Measurements from ENCODE around the gene MAPK12. TPM values are rescaled to one million over a fixed set of nuclear protein-coding genes. Genes with fewer than 3 reads are reported as not detected.

Gene MAPK12
- total RNA-seq, 1 donor from 2014 or later = 88.5 TPM

- no peaks in the 10 kb centered on the region for H3K36me3 Mint-ChIP-seq (ENCODE audit: unreplicated experiment)
- H3K9me3 Mint-ChIP-seq (ENCODE audit: unreplicated experiment) = peaks cover 4% of the 10 kb centered on the region
- peaks cover 13% of the 10 kb centered on the region for H3K4me1 Mint-ChIP-seq (ENCODE audit: low read depth, unreplicated experiment)
- H3K27me3 Mint-ChIP-seq (ENCODE audit: unreplicated experiment) = peaks cover 6% of the 10 kb centered on the region
- no peak for DNase-seq
- TF ChIP-seq, protein P1, sequence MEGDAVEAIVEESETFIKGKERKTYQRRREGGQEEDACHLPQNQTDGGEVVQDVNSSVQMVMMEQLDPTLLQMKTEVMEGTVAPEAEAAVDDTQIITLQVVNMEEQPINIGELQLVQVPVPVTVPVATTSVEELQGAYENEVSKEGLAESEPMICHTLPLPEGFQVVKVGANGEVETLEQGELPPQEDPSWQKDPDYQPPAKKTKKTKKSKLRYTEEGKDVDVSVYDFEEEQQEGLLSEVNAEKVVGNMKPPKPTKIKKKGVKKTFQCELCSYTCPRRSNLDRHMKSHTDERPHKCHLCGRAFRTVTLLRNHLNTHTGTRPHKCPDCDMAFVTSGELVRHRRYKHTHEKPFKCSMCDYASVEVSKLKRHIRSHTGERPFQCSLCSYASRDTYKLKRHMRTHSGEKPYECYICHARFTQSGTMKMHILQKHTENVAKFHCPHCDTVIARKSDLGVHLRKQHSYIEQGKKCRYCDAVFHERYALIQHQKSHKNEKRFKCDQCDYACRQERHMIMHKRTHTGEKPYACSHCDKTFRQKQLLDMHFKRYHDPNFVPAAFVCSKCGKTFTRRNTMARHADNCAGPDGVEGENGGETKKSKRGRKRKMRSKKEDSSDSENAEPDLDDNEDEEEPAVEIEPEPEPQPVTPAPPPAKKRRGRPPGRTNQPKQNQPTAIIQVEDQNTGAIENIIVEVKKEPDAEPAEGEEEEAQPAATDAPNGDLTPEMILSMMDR (IDR thresholded peaks at IDR 0.05; ENCODE audit: partially characterized antibody, unreplicated experiment) = no peak
- peak overlapping the region; percentile 75 for H3K4me3 Mint-ChIP-seq (ENCODE audit: unreplicated experiment)
- peak overlapping the region; percentile 62 for H3K27ac Mint-ChIP-seq (ENCODE audit: unreplicated experiment)
Measured at GRCh38 chr22:50269573-50269969, 8.1 kb upstream of the MAPK12 start.

- DNase-seq = no peak
- peaks cover 6% of the 10 kb centered on the region for H3K4me1 Mint-ChIP-seq (ENCODE audit: low read depth, unreplicated experiment)
- TF ChIP-seq, protein P1 (IDR thresholded peaks at IDR 0.05; ENCODE audit: partially characterized antibody, unreplicated experiment) = no peak
- no peaks in the 10 kb centered on the region for H3K36me3 Mint-ChIP-seq (ENCODE audit: unreplicated experiment)
- H3K27ac Mint-ChIP-seq (ENCODE audit: unreplicated experiment) = no peak overlapping the region
- H3K9me3 Mint-ChIP-seq (ENCODE audit: unreplicated experiment) = peaks cover 3% of the 10 kb centered on the region
- peak overlapping the region; percentile 75 for H3K4me3 Mint-ChIP-seq (ENCODE audit: unreplicated experiment)
- H3K27me3 Mint-ChIP-seq (ENCODE audit: unreplicated experiment) = peaks cover 6% of the 10 kb centered on the region
Measured at GRCh38 chr22:50268655-50269113, 7.2 kb upstream of the MAPK12 start.

DNA sequence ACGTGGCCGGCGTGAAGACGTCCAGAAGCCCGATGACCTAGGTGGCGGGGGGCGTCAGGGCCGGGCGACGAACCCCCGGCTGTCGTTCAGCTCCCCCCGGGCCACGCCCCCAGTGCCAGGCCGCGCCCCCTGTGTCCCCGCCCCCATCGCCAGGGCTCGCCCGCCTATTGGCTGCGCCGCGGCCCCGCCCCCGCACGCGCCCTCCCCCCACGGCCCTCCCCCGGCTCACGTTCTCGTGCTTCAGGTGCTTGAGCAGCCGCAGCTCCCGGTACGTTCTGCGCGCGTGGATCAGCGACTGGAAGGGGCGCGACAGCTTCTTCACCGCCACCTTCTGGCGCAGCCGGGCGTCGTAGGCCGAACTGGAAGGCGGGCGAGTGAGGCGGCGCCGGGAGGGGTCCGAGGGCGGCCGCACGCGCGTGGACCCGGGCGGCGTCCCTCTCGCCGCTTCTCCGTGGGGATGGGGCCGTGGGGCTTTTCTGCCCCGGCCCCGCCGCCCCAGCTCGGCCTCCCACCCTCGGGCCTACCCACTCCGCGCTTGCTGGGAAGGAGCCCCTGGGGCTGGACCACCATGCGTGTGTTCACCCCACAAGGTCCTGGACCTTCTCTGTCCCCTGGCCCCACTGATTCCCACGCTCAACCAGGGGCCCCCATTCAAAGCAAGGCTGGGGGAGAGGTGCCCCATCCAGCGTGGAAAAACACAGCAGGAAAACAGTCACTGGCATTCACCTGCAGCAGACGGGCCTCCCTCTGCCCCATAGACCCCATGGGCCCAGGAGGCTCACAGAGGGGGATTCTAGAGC lies 6.3 kb upstream of the MAPK12 start:
- peak; percentile 71 for DNase-seq

GRCh38 chr22:50266994-50267393 lies 5.5 kb upstream of the MAPK12 start:
- Mint-ChIP-seq H3K36me3 (ENCODE audit: unreplicated experiment) (no peaks in the 10 kb centered on the region), H3K4me1 (ENCODE audit: low read depth, unreplicated experiment) (peaks cover 1% of the 10 kb centered on the region), H3K4me3 (ENCODE audit: unreplicated experiment) (no peak overlapping the region), H3K27ac (ENCODE audit: unreplicated experiment) (no peak overlapping the region), H3K9me3 (ENCODE audit: unreplicated experiment) (peaks cover 2% of the 10 kb centered on the region), H3K27me3 (ENCODE audit: unreplicated experiment) (peaks cover 10% of the 10 kb centered on the region)
- TF ChIP-seq, protein P1 (IDR thresholded peaks at IDR 0.05; ENCODE audit: partially characterized antibody, unreplicated experiment) = no peak
- no peak for DNase-seq

More for the DNA sequence above, 6.3 kb upstream of the MAPK12 start:
- Mint-ChIP-seq H3K4me1 (ENCODE audit: low read depth, unreplicated experiment) (peaks cover 2% of the 10 kb centered on the region), H3K27ac (ENCODE audit: unreplicated experiment) (peak overlapping the region; percentile 22), H3K36me3 (ENCODE audit: unreplicated experiment) (no peaks in the 10 kb centered on the region), H3K4me3 (ENCODE audit: unreplicated experiment) (peak overlapping the region; percentile 75), H3K9me3 (ENCODE audit: unreplicated experiment) (peaks cover 2% of the 10 kb centered on the region), H3K27me3 (ENCODE audit: unreplicated experiment) (peaks cover 6% of the 10 kb centered on the region)
- TF ChIP-seq, protein P1 (IDR thresholded peaks at IDR 0.05; ENCODE audit: partially characterized antibody, unreplicated experiment) = peak; percentile 17

Measured in glutamatergic neuron (in vitro differentiated cells).